Measurements from ENCODE around the gene ACP2. TPM values are rescaled to one million over a fixed set of nuclear protein-coding genes. Genes with fewer than 3 reads are reported as not detected.
A peak's percentile ranks its signal among the peaks of the same experiment; 100 is the strongest.

The ACP2 gene
- total and polyA plus RNA-seq, 9 of the 15 experiments (the other 6 are each of a cell fraction or from before 2014, with no cell fraction given) = 1.9 to 20.0 (median 11.6) TPM

- TF ChIP-seq SETDB1 (IDR thresholded peaks at IDR 0.05; ENCODE audit: low read length) (no peak), MLLT1 (IDR thresholded peaks at IDR 0.05) (peak in 1 of 2 experiments; percentile 67; a peak in 1 of 4 replicates), ZNF584 (CRISPR knock-in tag; IDR thresholded peaks at IDR 0.05; ENCODE audit: low read depth) (0 out of 2 replicates have a peak, but pooled peaks have one; percentile 82), POLR2B (IDR thresholded peaks at IDR 0.05; ENCODE audit: low read depth, partially characterized antibody) (peak; percentile 76), MTA3 (IDR thresholded peaks at IDR 0.05; ENCODE audit: borderline replicate concordance) (peak; percentile 95), PHF20 (IDR thresholded peaks at IDR 0.05; ENCODE audit: partially characterized antibody) (peak; percentile 95), MLX (CRISPR knock-in tag; conservative IDR thresholded peaks at IDR 0.05) (no peak; a peak in 1 of 4 replicates), HBP1 (CRISPR knock-in tag; IDR thresholded peaks at IDR 0.05) (0 out of 2 replicates have a peak, but pooled peaks have one; percentile 31), TFE3 (CRISPR knock-in tag; IDR thresholded peaks at IDR 0.05) (no peak), ZNF134 (CRISPR knock-in tag; conservative IDR thresholded peaks at IDR 0.05) (peak; percentile 62), CEBPB (tag; IDR thresholded peaks at IDR 0.05) (no peak), ZNF561 (CRISPR knock-in tag; conservative IDR thresholded peaks at IDR 0.05) (no peak), ZKSCAN3 (CRISPR knock-in tag; IDR thresholded peaks at IDR 0.05) (no peak), MITF (IDR thresholded peaks at IDR 0.05) (no peak), ZNF449 (CRISPR knock-in tag; IDR thresholded peaks at IDR 0.05) (no peak), TEAD1 (CRISPR knock-in tag; IDR thresholded peaks at IDR 0.05) (peak; percentile 22 to 77; a peak in 3 of 4 replicates), SMAD1 (IDR thresholded peaks at IDR 0.05; ENCODE audit: low read depth, low read length, partially characterized antibody) (peak; percentile 81), BRCA1 (IDR thresholded peaks at IDR 0.05) (no peak), BRCA1 (CRISPR knock-in tag; IDR thresholded peaks at IDR 0.05) (no peak), TSC22D4 (tag; IDR thresholded peaks at IDR 0.05) (no peak)
Measured at GRCh38 chr11:47248664-47249377, at the start of gene ACP2 (continued).

All from K562 (cell line).